Brain microvascular endothelial cell (primary cell): Measurements from ENCODE around the gene CTH.
A peak's percentile ranks its signal among the peaks of the same experiment; 100 is the strongest.

ENCODE experiments used
- DNase-seq: peaks from one replicate; pipeline ENCODE4 v3.0.0-alpha.2; 2020
- H3K27ac ChIP-seq: fragments of 250-450 bp; sonication (Bioruptor Pico); 2 replicates; pipeline ENCODE4 v1.5.1; 2020; ENCODE audit warnings: mild to moderate bottlenecking, moderate library complexity
- H3K27me3 ChIP-seq: fragments of 250-450 bp; sonication (Bioruptor Pico); replicated peaks from 2 replicates; pipeline ENCODE4 v1.5.1; 2020; ENCODE audit warnings: mild to moderate bottlenecking
- H3K36me3 ChIP-seq: fragments of 250-450 bp; sonication (Bioruptor Pico); replicated peaks from 2 replicates; pipeline ENCODE4 v1.5.1; 2020; ENCODE audit warnings: mild to moderate bottlenecking
- H3K4me3 ChIP-seq: 2 replicates; pipeline ENCODE4 v1.5.1; 2011; ENCODE audit warnings: low read depth, mild to moderate bottlenecking, control low read depth, low read length, moderate library complexity
- CTCF ChIP-seq: IDR thresholded peaks from 2 replicates; pipeline ENCODE4 v1.5.1; 2011; ENCODE audit warnings: low read depth, mild to moderate bottlenecking, moderate library complexity, low read length, control low read depth, inconsistent platforms; ENCODE audit errors: missing control alignments
- in situ Hi-C: cut with HindIII; loops from 2 replicates; pipeline ENCODE4 v1.10.0; 2017; ENCODE audit warnings: low sequenced_read_pairs, low pct_ligation_motif_present

Gene CTH

GRCh38 chr1:70420320-70420719 lies 9.3 kb downstream of the CTH start:
- Histone ChIP-seq H3K27ac (no peak overlapping the region), H3K36me3 (peaks cover 2% of the 10 kb centered on the region), H3K4me3 (no peak overlapping the region), H3K27me3 (no peaks in the 10 kb centered on the region)
- in situ Hi-C loops, result no loop called here
- no peak for TF ChIP-seq CTCF
- no peak for DNase-seq

GRCh38 chr1:70426154-70427131 lies 15.4 kb downstream of the CTH start:
- Histone ChIP-seq H3K27ac (no peak overlapping the region), H3K27me3 (no peaks in the 10 kb centered on the region), H3K36me3 (peaks cover 3% of the 10 kb centered on the region), H3K4me3 (no peak overlapping the region)
- in situ Hi-C loops, result no loop called here
- DNase-seq, result no peak
- no peak for TF ChIP-seq CTCF

GRCh38 chr1:70427976-70428375 lies 16.9 kb downstream of the CTH start:
- Histone ChIP-seq H3K36me3 (peaks cover 3% of the 10 kb centered on the region), H3K27me3 (no peaks in the 10 kb centered on the region), H3K4me3 (no peak overlapping the region), H3K27ac (no peak overlapping the region)
- DNase-seq, result peak; percentile 23
- no peak for TF ChIP-seq CTCF
- in situ Hi-C loops, result no loop called here

GRCh38 chr1:70429219-70429618 lies 18.2 kb downstream of the CTH start:
- H3K27me3 ChIP-seq, result no peaks in the 10 kb centered on the region
- no peak for TF ChIP-seq CTCF
- in situ Hi-C loops, result no loop called here
- H3K4me3 ChIP-seq, result no peak overlapping the region
- DNase-seq, result no peak
- no peak overlapping the region for H3K27ac ChIP-seq
- H3K36me3 ChIP-seq, result peaks cover 3% of the 10 kb centered on the region

- Histone ChIP-seq H3K27ac (no peak overlapping the region), H3K4me3 (no peak overlapping the region), H3K36me3 (peaks cover 3% of the 10 kb centered on the region), H3K27me3 (no peaks in the 10 kb centered on the region)
- no peak for TF ChIP-seq CTCF
- DNase-seq, result no peak
- in situ Hi-C loops, result no loop called here
Measured at GRCh38 chr1:70429757-70430156, 18.7 kb downstream of the CTH start.
